ENCODE results near the gene WDR72.

Gene WDR72

GRCh38 chr15:53473435-53473834, 286.0 kb downstream of the WDR72 start:
- H3K4me3 ChIP-seq = no peak overlapping the region
- H3K27ac ChIP-seq = no peak overlapping the region

DNA sequence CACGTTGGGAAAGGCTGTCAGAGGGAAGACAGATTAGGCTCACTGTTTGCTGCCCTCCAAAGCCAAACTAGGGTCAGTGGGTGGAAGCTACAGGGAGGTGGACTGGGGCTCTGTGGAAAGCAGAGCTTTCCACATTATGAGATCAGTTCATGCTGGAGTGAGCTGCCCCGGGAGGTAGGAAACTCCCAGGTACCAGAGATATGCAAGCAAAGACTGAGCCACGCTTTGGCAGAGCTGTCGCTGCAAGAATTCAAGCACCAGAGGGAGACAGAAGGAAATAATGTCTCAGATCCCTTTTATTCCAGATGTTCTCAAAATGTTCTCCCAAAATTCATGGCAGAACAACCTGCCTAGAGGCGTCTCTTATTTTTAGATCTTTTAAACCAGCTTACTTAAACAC, 286.6 kb downstream of the WDR72 start:
- Histone ChIP-seq H3K4me3 (no peak overlapping the region), H3K27ac (no peak overlapping the region)

- Histone ChIP-seq H3K27ac (no peak overlapping the region), H3K4me3 (no peak overlapping the region)
Observed at GRCh38 chr15:53472210-53472609, 287.3 kb downstream of the WDR72 start.

GRCh38 chr15:53470743-53471142, 288.7 kb downstream of the WDR72 start:
- Histone ChIP-seq H3K4me3 (no peak overlapping the region), H3K27ac (no peak overlapping the region)

GRCh38 chr15:53469422-53469821, 290.0 kb downstream of the WDR72 start:
- no peak overlapping the region for H3K4me3 ChIP-seq

More at GRCh38 chr15:53469422-53469821, 290.0 kb downstream of the WDR72 start:
- H3K27ac ChIP-seq = no peak overlapping the region
